Stimulated activated CD8-positive, alpha-beta memory T cell treated with anti-CD3 and anti-CD28 coated beads, Interleukin-15, amount 100 ng/mL, for 1 hour (primary cell): ENCODE data around the gene THOC6.

Experiments used
- DNase-seq: peaks from one replicate; pipeline ENCODE4 v3.0.0-alpha.2; 2020; ENCODE audit warnings: low read depth

The THOC6 gene

GRCh38 chr16:3015865-3016521 lies 7.8 kb upstream of the THOC6 start:
- DNase-seq, result no peak

- DNase-seq, result no peak
Measured at GRCh38 chr16:3017344-3017743, 6.5 kb upstream of the THOC6 start.

GRCh38 chr16:3017794-3018506 lies 5.9 kb upstream of the THOC6 start, which contains the start of gene CLDN6:
TSS of gene CLDN6 (minus strand) at chr16:3018183. CDS start at chr16:3016021, 2,162 bp downstream.
- no peak for DNase-seq

- DNase-seq, result no peak
Measured at GRCh38 chr16:3019594-3020246, 4.1 kb upstream of the THOC6 start.

GRCh38 chr16:3020247-3020603 lies 3.6 kb upstream of the THOC6 start, which contains the start of gene TNFRSF12A:
TSS of gene TNFRSF12A (plus strand) at chr16:3020368. CDS start at chr16:3020398, 30 bp downstream.
- peak; percentile 24 for DNase-seq

GRCh38 chr16:3020604-3021448 lies 3.0 kb upstream of the THOC6 start:
- peak; percentile 35 for DNase-seq

GRCh38 chr16:3021449-3022207 lies 2.2 kb upstream of the THOC6 start:
- peak; percentile 49 for DNase-seq

GRCh38 chr16:3022208-3022683 lies 1.6 kb upstream of the THOC6 start:
- DNase-seq, result peak; percentile 79

- DNase-seq, result no peak
Measured at GRCh38 chr16:3022684-3023414, 986 bp upstream of the THOC6 start.

GRCh38 chr16:3023415-3023668 lies 493 bp upstream of the THOC6 start:
- no peak for DNase-seq

- DNase-seq, result no peak
Measured at GRCh38 chr16:3025032-3026002, 1.5 kb downstream of the THOC6 start.

GRCh38 chr16:3026003-3026378 lies 2.2 kb downstream of the THOC6 start:
- no peak for DNase-seq

GRCh38 chr16:3026609-3027488 lies 3.0 kb downstream of the THOC6 start:
- DNase-seq, result no peak

- DNase-seq, result no peak
Measured at GRCh38 chr16:3027489-3027795, 3.6 kb downstream of the THOC6 start.

- peak; percentile 80 for DNase-seq
Measured at GRCh38 chr16:3027983-3028715, 4.3 kb downstream of the THOC6 start.

- DNase-seq, result no peak
Measured at GRCh38 chr16:3028716-3029319, 5.0 kb downstream of the THOC6 start.

- no peak for DNase-seq
Measured at GRCh38 chr16:3029491-3030221, 5.8 kb downstream of the THOC6 start.
